Measurements from ENCODE around the gene FERMT3.
"Not testable (repeated sequence)": the region's sequence is repeated elsewhere in the genome, so short reads cannot be mapped to it uniquely, and the experiment has no call there.

The FERMT3 gene

GRCh38 chr11:64244966-64245365 is 38.4 kb downstream of the FERMT3 start:
- no peaks in the 10 kb centered on the region for H3K27me3 Mint-ChIP-seq
- H3K27ac Mint-ChIP-seq = no peak overlapping the region
- H3K36me3 Mint-ChIP-seq = no peaks in the 10 kb centered on the region
- peak overlapping the region; percentile 94 for H3K4me3 Mint-ChIP-seq
- no peaks in the 10 kb centered on the region for H3K9me3 Mint-ChIP-seq (ENCODE audit: low read depth)
- H3K4me1 Mint-ChIP-seq (ENCODE audit: low read depth) = peaks cover 26% of the 10 kb centered on the region

- Mint-ChIP-seq H3K4me3 (peak overlapping the region; percentile 94), H3K9me3 (ENCODE audit: low read depth) (no peaks in the 10 kb centered on the region), H3K36me3 (no peaks in the 10 kb centered on the region), H3K27ac (peak overlapping the region; percentile 96), H3K27me3 (no peaks in the 10 kb centered on the region), H3K4me1 (ENCODE audit: low read depth) (peaks cover 23% of the 10 kb centered on the region)
These were observed 38.9 kb downstream of the FERMT3 start for GRCh38 chr11:64245401-64245796.

DNA sequence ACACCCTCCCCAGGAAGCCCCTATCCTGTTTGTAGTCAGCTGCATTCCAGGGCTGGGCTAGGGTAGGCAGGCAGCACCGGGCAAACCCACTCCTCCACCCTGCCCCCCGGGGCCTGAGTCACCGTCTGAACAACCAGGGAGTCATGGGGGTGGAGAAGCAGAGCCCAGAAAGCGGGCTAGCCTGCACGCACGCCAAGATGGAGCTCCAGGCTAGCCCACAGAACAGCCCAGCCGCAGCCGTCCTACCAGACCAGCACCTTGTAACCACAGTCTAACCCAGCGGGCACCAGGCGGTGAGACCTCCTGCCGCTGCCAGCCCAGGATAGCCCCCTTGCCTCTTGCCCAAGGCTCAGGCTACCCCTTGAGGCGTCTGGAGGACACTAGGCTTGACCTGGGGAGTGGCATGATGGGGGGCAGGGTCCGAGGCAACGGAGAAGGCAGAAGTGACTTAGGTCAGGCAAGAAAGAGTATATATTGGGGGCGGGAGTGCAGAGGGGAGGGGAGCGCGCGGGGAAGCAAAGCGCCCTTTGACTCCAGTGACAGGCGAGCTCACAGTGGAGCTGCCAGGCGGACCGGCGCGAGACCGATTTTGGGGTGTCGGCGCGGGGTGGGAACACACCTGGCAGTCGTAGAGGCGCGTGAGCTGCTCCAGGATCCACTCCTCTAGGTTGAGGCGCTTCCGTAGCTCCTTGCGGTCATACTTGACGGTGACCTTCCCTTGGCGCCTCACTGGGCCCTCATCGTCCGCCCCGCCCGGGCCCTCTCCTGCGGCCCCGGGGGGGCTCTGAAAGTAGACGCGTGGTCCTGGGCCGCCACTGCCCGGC is 39.5 kb downstream of the FERMT3 start:
- Mint-ChIP-seq H3K4me1 (ENCODE audit: low read depth) (peaks cover 24% of the 10 kb centered on the region), H3K36me3 (no peaks in the 10 kb centered on the region), H3K27ac (peak overlapping the region; percentile 96), H3K27me3 (no peaks in the 10 kb centered on the region), H3K4me3 (peak overlapping the region; percentile 94), H3K9me3 (ENCODE audit: low read depth) (no peaks in the 10 kb centered on the region)

- H3K9me3 Mint-ChIP-seq (ENCODE audit: low read depth); H3K27me3 Mint-ChIP-seq; H3K27ac Mint-ChIP-seq; H3K36me3 Mint-ChIP-seq: not testable (repeated sequence)
- Mint-ChIP-seq H3K4me3 (peak overlapping the region; percentile 84), H3K4me1 (ENCODE audit: low read depth) (peaks cover 24% of the 10 kb centered on the region)
These were observed 40.0 kb downstream of the FERMT3 start for GRCh38 chr11:64246621-64246870.

DNA sequence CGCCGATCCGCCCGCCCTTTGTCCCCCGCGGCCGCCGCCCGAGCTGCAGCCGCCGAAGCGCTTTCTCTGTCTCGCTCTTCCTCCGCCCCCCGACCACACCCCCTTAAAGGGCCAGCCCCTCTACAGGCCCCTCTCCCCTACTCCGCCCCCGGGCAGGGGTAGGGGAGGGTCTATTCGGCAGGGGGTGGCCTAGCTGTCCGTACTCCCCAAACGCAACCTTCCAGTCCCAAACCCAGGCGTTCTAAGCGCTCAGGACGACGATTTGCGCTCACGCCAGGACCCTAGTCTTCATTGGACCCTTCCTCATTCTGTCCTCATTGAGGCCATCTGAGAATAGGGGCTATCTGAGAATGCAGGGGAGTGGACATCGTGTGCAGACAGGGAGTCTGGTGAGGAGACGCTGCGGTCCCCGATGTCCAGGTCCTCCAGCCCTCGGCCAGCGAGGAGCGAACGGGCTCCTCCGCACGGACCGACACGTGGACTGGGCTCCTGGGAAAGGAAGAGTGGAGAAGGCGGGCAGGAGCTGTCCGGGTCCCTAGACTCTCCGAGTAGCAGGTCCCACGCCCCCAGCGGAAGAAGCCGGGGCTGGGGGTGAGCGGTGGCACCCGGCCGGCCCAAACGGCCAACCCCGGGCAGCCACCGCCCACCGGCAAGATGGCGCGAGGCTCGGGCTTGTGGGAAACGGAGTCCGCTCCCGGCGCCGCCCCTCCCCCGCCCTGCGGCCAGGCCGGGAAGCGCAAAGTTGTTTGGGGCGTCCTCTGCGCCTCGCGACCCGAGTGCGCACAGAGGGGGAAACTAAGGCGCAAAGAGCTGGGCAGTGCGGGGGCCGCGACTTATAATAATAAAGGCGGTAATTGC is 40.6 kb downstream of the FERMT3 start, which contains the start of gene PPP1R14B:
Gene PPP1R14B (minus strand): TSS at position 73 of the 858 bp plus-strand sequence. CDS start 270 bp downstream, outside the sequence.
- Mint-ChIP-seq H3K4me3 (peak within 1 kb of the TSS; percentile 94), H3K27ac (peak within 1 kb of the TSS; percentile 96), H3K27me3 (no peaks in the 10 kb centered on the region), H3K9me3 (ENCODE audit: low read depth) (no peaks in the 10 kb centered on the region), H3K4me1 (ENCODE audit: low read depth) (peaks cover 28% of the 10 kb centered on the region), H3K36me3 (no peaks in the 10 kb centered on the region)

- Mint-ChIP-seq H3K36me3 (no peaks in the 10 kb centered on the region), H3K27me3 (no peaks in the 10 kb centered on the region), H3K27ac (peak overlapping the region; percentile 74), H3K9me3 (ENCODE audit: low read depth) (no peaks in the 10 kb centered on the region), H3K4me3 (peak overlapping the region; percentile 79), H3K4me1 (ENCODE audit: low read depth) (peaks cover 23% of the 10 kb centered on the region)
These were observed 41.4 kb downstream of the FERMT3 start for GRCh38 chr11:64247729-64248531.

DNA sequence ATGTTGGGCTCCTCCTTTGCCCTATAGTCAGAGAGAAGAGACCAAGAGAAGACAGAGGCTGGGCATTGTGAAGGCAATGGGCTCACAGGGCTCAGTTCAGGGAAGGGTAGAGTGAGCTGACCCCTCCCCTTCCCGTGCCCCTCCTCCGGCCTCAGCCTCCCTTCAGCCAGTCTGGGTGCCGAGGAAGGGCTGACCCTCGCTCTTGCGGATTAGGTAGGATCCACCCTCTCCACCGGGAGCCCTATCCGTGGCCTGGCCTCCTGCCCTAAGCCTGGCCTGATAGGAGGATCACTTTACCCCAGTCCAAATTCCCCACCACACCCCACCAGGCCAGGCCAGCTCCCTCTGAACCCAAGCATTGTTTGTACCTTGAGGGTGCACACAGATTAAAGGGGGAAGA is 42.1 kb downstream of the FERMT3 start:
- H3K4me1 Mint-ChIP-seq (ENCODE audit: low read depth) = peaks cover 18% of the 10 kb centered on the region
- H3K27me3 Mint-ChIP-seq = no peaks in the 10 kb centered on the region
- H3K27ac Mint-ChIP-seq = no peak overlapping the region
- H3K4me3 Mint-ChIP-seq = no peak overlapping the region
- H3K36me3 Mint-ChIP-seq = no peaks in the 10 kb centered on the region
- H3K9me3 Mint-ChIP-seq (ENCODE audit: low read depth) = no peaks in the 10 kb centered on the region

DNA sequence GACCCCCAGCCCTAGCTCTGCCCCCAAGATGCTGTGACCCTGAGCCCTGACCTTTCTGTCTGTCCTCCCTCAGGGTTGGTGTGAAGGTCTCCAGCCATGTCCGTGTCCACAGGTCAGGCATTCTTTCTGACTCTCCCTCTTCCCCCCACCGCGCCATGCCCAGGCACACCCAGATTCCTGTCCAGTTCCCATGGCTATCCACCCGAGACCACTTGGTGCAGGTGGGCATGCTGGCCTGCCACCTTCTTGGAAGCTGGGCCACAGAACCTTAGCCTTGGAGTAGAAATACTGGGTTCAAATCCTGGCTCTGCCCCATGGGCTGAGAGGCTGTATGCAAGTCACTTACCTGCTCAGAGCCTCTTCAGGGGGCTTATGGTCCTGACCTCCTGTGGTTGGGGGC is 42.5 kb downstream of the FERMT3 start:
- Mint-ChIP-seq H3K9me3 (ENCODE audit: low read depth) (no peaks in the 10 kb centered on the region), H3K27me3 (no peaks in the 10 kb centered on the region), H3K4me3 (no peak overlapping the region), H3K36me3 (no peaks in the 10 kb centered on the region), H3K27ac (no peak overlapping the region), H3K4me1 (ENCODE audit: low read depth) (peaks cover 15% of the 10 kb centered on the region)

DNA sequence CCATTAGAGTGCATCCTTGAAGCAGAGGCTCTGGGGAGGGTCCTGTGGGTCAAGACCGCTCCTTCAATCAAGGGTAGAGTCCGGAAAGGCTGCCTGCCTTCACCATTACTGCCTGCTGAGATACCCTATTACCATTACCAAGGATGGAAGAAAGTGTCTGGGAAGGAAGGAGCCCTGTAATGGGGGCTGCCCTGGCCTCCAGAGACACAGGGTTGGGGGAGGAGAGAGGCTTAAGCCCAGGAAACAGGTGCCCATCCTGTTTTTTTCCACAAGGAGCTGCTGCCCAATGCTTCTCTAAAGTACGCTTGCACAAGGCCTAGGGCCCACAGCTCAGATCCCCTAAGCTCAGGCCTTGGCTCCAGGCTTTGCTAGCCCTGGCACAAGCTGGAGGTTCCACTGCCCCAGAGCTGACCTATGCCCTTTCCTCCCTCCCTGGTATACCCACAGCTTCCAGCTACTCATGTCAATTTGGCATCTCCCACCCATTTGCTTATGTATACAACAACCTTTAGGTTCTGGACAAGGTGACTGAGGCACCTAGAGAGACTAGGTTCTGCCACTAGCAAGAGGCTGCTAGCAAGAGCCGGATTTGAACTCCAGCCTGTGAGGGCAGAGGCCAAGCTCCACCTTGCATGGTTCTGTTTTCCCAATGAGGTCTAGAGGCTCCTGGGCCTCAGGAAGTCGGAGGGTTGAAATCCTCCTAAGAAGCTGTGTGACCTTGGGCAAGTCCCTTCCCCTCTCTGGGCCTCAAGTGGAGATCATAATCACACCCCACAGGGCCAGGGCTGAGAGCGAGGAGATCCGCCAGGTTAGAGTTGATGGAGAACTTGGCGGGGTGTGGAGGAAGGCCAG is 43.3 kb downstream of the FERMT3 start:
- peaks cover 15% of the 10 kb centered on the region for H3K4me1 Mint-ChIP-seq (ENCODE audit: low read depth)
- peak overlapping the region; percentile 22 for H3K27ac Mint-ChIP-seq
- peak overlapping the region; percentile 58 for H3K4me3 Mint-ChIP-seq
- no peaks in the 10 kb centered on the region for H3K9me3 Mint-ChIP-seq (ENCODE audit: low read depth)
- no peaks in the 10 kb centered on the region for H3K27me3 Mint-ChIP-seq
- no peaks in the 10 kb centered on the region for H3K36me3 Mint-ChIP-seq

DNA sequence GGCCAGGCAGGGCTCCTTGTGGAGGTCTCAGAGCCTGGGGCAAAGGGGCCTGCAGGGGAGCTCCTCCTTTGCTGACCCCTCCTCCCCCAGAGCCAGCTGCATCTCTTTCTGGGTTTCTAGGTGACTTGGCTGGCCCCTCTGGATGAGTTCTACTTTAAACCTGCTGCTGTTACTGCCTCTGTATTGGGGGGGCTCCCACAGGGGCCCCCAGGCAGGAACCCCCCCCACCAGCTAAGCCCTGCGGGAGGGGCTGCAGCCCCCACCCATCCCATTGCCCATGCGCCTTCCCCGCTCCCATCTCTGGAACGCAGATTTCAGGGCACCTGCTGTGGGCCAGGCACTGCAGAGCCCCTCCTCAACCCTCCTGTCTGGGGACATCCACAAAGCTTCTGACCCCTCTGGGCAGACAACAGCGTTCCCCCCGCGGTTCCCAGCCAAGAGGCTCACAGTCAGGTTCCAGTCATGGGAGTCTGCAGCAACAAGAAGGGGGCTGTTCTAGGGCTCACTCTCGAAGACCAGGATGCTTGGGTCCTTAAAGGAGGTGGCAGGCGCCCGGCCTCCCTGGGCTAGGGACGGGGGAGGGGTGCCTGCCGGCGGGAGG is 44.0 kb downstream of the FERMT3 start:
- peaks cover 15% of the 10 kb centered on the region for H3K4me1 Mint-ChIP-seq (ENCODE audit: low read depth)
- no peak overlapping the region for H3K27ac Mint-ChIP-seq

DNA sequence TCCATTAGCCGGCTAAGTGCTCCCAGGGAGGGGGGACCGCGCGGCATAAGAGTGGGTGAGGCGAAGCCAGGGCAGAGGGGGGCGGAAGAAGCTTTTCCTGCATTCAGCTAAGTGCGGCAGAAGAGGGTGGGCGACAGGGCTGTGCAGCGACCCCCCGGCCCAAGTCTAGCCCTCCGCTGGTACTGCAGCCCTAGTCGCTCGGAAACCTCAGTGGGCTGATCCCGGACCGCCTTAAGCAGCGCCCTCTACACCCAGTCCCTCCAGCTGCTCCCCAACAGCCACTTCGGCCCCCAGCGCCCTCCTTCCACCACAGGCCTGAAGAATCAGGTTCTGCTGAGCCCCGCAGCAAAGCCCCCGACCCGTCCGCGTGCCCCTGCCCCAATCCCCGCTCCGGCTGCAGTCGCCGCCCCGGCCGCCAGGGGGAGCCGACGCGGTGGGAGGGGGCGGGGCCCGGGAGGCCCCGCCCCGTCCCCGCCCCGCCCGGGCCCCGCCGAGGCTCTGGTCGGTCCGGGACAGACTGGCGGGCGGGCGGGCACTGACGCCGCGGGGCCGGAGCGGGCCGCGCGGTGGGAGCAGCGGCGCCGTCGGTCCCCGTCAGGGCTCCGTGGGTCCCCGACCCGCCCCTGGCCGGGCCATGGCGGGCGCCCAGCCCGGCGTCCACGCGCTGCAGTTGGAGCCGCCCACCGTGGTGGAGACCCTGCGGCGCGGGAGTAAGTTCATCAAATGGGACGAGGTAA is 44.7 kb downstream of the FERMT3 start, which contains the start of gene PLCB3:
Gene PLCB3 (plus strand): TSS at position 515 of the 737 bp plus-strand sequence. CDS start 120 bp downstream, at position 635.
- H3K4me3 Mint-ChIP-seq = peak within 1 kb of the TSS; percentile 89
- H3K27ac Mint-ChIP-seq = peak within 1 kb of the TSS; percentile 41
- H3K9me3 Mint-ChIP-seq (ENCODE audit: low read depth) = no peaks in the 10 kb centered on the region
- H3K36me3 Mint-ChIP-seq = no peaks in the 10 kb centered on the region
- H3K4me1 Mint-ChIP-seq (ENCODE audit: low read depth) = peaks cover 15% of the 10 kb centered on the region
- no peaks in the 10 kb centered on the region for H3K27me3 Mint-ChIP-seq

More for the DNA sequence above, 44.0 kb downstream of the FERMT3 start:
- Mint-ChIP-seq H3K9me3 (ENCODE audit: low read depth) (no peaks in the 10 kb centered on the region), H3K4me3 (peak overlapping the region; percentile 82), H3K36me3 (no peaks in the 10 kb centered on the region), H3K27me3 (no peaks in the 10 kb centered on the region)

DNA sequence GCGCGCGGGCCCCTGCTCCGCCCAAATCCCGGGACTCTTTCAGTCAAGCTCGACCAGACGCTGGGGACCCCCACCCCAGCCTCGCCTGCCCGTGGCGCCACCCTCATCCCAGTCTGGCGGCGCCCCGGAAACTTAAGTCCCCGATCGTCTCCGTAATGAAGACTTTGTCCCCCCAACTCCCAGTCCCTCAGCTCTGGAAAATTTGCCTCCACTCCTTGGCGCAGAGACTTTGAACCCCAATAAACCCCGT is 45.2 kb downstream of the FERMT3 start:
- no peaks in the 10 kb centered on the region for H3K36me3 Mint-ChIP-seq
- no peaks in the 10 kb centered on the region for H3K9me3 Mint-ChIP-seq (ENCODE audit: low read depth)
- peak overlapping the region; percentile 41 for H3K27ac Mint-ChIP-seq
- peaks cover 15% of the 10 kb centered on the region for H3K4me1 Mint-ChIP-seq (ENCODE audit: low read depth)
- peak overlapping the region; percentile 89 for H3K4me3 Mint-ChIP-seq
- H3K27me3 Mint-ChIP-seq = no peaks in the 10 kb centered on the region

DNA sequence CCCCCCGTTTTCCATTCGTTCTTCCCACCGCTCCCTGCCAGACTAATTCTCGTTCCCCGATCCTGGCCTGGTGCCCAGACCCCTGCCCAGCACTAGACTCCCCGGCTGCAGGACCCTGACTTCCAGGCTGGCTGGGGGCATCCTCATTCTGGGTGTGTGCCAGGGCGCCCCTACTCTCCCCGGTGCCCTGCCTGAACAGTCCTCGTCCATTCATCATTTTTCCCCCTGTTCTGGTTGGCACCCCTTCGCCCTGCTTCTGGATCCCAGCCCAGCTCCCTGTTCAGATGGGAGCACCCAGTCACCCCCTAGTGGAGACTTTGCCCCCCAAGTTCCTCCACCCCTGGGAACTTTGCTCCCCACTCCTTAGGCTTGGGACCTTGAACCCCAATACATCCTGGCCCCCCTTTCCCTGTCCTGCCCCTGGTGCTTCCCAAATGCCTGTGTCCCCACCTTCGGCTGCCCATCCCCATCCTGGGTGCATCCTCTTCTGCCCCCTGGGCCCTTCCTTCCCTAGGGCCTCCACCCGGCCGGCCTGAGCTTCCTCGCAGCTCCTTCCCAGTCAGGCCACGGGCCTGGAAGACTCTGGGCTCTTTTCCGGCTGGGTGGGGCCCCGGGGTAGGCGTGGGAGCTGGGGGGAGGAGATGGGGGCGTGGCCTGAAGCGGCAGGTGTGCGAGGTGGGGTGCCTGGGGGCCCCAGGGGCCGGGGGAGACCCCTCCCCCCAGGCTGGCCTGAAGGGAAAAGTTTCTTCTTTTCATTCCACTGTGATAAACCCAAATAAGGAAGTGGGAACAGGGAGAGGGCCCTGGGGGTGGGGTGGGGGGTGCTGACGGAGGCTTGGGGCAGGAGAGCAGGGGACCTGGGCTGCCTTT is 45.7 kb downstream of the FERMT3 start:
- peak overlapping the region; percentile 41 for H3K27ac Mint-ChIP-seq
- no peaks in the 10 kb centered on the region for H3K27me3 Mint-ChIP-seq
- H3K36me3 Mint-ChIP-seq = no peaks in the 10 kb centered on the region
- H3K4me1 Mint-ChIP-seq (ENCODE audit: low read depth) = peaks cover 15% of the 10 kb centered on the region
- H3K9me3 Mint-ChIP-seq (ENCODE audit: low read depth) = no peaks in the 10 kb centered on the region
- peak overlapping the region; percentile 89 for H3K4me3 Mint-ChIP-seq
